HUES6 (cell line): ENCODE data around the gene B4GALNT4.

Source experiments
- H3K27ac ChIP-seq: 2 replicates; pipeline ENCODE4 v1.7.0; 2013; ENCODE audit warnings: low read depth, mild to moderate bottlenecking, low read length, inconsistent platforms
- H3K27me3 ChIP-seq: 2 replicates; pipeline ENCODE4 v1.6.1; 2013; ENCODE audit warnings: low read length; ENCODE audit not compliant: control insufficient read depth, insufficient read depth
- H3K36me3 ChIP-seq: 2 replicates; pipeline ENCODE4 v1.6.1; 2013; ENCODE audit warnings: low read length; ENCODE audit not compliant: control insufficient read depth, insufficient read depth
- H3K4me1 ChIP-seq: 2 replicates; pipeline ENCODE4 v1.6.1; 2013; ENCODE audit warnings: low read length; ENCODE audit not compliant: control insufficient read depth, insufficient read depth
- H3K4me3 ChIP-seq: 2 replicates; pipeline ENCODE4 v1.5.1; 2013; ENCODE audit warnings: low read depth, low read length
- H3K9ac ChIP-seq: one replicate; pipeline ENCODE4 v1.6.1; 2013; ENCODE audit warnings: mild to moderate bottlenecking, low read length
- H3K9me3 ChIP-seq: 2 replicates; pipeline ENCODE4 v1.6.1; 2013; ENCODE audit warnings: low read depth, low read length; ENCODE audit not compliant: control insufficient read depth, insufficient read depth

B4GALNT4 gene

DNA sequence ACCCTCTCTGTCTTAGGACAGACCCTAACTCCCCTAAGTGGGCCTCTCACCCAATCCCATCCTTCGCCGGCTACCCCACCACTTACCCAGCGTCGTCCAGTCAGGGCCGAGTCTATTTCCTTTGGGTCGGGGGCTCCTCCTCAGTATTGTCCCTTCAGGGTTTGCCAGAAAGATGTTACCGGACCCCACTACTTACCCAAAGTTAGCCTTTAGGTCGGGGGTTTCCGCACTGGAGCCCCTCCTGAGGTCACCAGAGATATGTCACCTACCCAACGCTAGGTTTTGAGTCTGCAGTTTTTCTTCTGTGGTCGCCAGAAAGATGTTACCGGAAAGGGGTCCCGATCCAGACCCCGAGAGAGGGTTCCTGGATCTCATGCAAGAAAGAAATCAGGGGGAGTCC is 17.9 kb upstream of the B4GALNT4 start:
- H3K27ac ChIP-seq = no peak overlapping the region
- no peaks in the 10 kb centered on the region for H3K27me3 ChIP-seq
- H3K9ac ChIP-seq = no peak overlapping the region
- H3K4me3 ChIP-seq = no peak overlapping the region
- H3K36me3 ChIP-seq = no peaks in the 10 kb centered on the region
- peaks cover 31% of the 10 kb centered on the region for H3K4me1 ChIP-seq
- peaks cover 1% of the 10 kb centered on the region; the same call in 1 of the 2 replicates for H3K9me3 ChIP-seq

DNA sequence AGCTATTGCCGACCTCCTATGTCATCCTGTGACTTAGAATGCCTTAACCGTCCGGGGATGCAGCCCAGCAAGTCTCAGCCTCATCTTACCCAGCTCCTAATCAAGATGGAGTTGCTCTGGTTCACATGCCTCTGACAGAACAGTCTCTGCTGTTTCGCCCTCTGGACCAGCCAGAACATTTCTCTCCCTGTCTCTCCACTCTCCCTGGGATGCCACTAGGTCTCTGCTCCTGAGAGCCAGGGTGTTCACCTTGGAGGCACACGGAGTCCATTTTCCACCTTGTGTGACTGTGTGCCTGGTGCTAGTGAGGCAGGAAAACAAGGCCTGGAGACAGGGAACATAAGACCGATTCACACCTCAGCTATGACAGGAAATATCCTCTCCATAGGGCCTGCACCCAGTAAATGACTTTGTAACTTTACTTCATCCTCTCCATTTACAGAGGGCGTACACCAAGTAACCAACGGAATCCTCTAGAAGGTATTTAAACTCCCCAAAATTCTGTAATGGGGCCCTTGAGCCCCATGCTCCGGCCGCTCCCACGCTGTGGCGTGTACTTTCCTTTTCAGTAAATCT is 16.8 kb upstream of the B4GALNT4 start:
- H3K9me3 ChIP-seq = peaks cover 11% of the 10 kb centered on the region; the same call in 1 of the 2 replicates
- H3K9ac ChIP-seq = no peak overlapping the region
- no peak overlapping the region for H3K4me3 ChIP-seq
- H3K4me1 ChIP-seq = peaks cover 31% of the 10 kb centered on the region
- no peaks in the 10 kb centered on the region for H3K27me3 ChIP-seq
- no peak overlapping the region for H3K27ac ChIP-seq
- H3K36me3 ChIP-seq = no peaks in the 10 kb centered on the region

DNA sequence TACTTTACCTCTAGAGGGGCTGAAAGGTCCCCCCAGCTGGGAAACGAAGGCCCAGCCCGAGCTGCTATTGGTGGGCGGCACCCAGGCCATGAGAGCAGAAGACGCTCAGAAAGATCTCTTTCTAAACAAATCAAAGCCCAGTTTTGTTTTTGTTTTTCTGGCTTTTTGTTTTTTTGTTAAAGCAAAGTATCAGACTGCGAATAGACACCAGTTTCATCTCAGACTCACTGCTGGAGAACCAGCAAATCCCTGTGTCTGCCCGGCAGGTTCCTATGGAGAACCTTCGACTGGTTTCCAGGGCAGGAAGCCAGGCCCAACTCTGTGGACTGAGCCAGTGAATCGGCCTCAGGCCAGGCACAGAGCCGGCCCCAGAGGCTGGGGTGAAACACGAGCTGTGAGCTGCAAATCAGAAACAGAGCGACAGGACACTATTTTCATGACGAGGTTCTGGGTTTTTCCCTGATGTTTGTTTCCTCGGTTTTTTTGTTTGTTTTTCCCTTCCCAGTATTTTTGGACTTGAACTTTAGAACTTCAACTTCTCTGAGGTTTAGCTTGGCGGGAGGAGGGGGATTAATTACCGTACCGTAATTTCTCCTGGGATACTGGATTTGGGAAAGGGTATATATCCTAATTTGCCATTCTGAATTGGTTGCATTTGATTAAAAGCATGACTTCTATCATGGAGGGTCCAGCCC is 16.0 kb upstream of the B4GALNT4 start:
- Histone ChIP-seq H3K36me3 (no peaks in the 10 kb centered on the region), H3K9me3 (peaks cover 11% of the 10 kb centered on the region; the same call in 1 of the 2 replicates), H3K4me3 (no peak overlapping the region), H3K9ac (no peak overlapping the region), H3K27ac (no peak overlapping the region; the same call in 1 of the 2 replicates), H3K4me1 (peaks cover 31% of the 10 kb centered on the region), H3K27me3 (no peaks in the 10 kb centered on the region)

DNA sequence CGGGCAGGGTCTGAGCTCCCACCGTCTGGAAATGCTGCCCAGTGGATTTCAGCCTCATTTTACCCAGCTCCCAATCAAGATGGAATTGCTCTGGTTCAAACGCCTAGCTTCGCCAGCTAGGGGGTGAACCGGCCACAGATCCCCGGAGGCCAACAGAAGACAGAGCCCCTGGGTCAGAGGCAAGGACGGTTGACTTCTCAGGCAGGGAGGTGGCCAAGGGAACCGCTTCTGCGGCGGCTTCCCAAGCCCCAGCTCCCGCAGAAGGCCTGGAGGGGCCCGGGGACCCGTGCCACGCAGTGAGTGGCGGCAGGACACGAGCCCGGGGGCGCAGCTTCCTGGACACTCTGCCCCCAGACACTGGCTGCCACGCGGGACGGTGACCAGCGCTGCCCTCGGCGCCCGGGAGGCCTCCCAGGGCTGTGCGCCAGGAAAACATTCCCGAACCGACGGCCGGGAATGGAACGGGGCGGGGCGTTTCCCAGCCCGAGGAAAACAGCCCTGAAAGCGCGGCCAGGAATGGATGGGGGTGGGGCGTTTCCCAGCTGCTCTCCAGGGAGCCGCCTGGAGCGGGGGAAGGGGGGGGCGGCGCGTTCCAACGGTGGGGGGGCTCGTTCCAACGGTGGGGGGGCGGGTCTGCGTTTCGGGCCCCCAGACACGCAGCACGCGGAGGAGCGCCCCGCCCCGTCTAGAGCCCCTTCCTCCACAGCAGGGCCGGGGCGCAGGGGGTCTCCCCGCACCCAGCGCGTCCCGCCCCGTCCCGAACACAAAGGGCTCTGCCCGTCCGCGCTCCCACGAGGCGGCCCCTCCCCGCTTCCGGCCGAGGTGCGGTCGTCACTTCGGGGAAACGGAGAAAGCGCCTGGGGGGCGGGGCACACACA is 13.5 kb upstream of the B4GALNT4 start:
- H3K4me3 ChIP-seq = peak overlapping the region; percentile 57
- peak overlapping the region; percentile 98 for H3K9ac ChIP-seq
- H3K36me3 ChIP-seq = no peaks in the 10 kb centered on the region
- peak overlapping the region; percentile 100 for H3K27ac ChIP-seq
- H3K27me3 ChIP-seq = no peaks in the 10 kb centered on the region
- peaks cover 21% of the 10 kb centered on the region for H3K4me1 ChIP-seq
- H3K9me3 ChIP-seq = peaks cover 18% of the 10 kb centered on the region

DNA sequence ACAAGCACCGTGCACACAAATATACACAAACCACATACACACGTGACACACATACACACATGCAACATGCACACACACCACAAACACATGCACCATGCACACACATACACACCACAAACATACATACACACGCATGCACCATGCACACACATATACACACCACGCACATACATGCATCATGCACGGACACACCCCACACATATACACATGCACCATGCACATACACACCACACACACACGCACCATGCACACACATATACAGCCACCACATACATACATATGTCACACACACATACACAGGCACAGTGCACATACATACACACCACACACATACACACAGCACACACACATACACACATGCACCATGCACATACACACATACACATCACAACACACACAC is 12.7 kb upstream of the B4GALNT4 start:
- H3K9ac ChIP-seq = no peak overlapping the region
- H3K4me1 ChIP-seq = peaks cover 15% of the 10 kb centered on the region

DNA sequence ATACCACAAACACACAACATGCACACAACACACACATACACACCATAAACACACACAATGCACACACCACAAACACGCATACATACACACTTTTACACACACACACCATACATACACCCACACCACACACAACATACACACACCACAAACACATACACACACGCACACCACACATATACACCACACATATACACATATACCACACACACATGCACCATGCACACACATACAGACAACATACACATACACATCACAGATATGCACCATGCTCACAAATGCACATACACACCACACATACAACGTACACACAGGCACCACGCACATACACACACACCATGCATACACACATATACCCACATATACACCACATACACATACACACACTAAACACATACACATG is 11.7 kb upstream of the B4GALNT4 start:
- H3K9ac ChIP-seq = no peak overlapping the region
- no peaks in the 10 kb centered on the region for H3K27me3 ChIP-seq
- no peaks in the 10 kb centered on the region for H3K36me3 ChIP-seq
- peaks cover 22% of the 10 kb centered on the region for H3K9me3 ChIP-seq
- peaks cover 15% of the 10 kb centered on the region for H3K4me1 ChIP-seq
- no peak overlapping the region for H3K27ac ChIP-seq
- no peak overlapping the region for H3K4me3 ChIP-seq

More for the DNA sequence above, 12.7 kb upstream of the B4GALNT4 start:
- peaks cover 22% of the 10 kb centered on the region for H3K9me3 ChIP-seq
- no peaks in the 10 kb centered on the region for H3K36me3 ChIP-seq
- no peak overlapping the region for H3K4me3 ChIP-seq
- H3K27me3 ChIP-seq = no peaks in the 10 kb centered on the region
- no peak overlapping the region for H3K27ac ChIP-seq

DNA sequence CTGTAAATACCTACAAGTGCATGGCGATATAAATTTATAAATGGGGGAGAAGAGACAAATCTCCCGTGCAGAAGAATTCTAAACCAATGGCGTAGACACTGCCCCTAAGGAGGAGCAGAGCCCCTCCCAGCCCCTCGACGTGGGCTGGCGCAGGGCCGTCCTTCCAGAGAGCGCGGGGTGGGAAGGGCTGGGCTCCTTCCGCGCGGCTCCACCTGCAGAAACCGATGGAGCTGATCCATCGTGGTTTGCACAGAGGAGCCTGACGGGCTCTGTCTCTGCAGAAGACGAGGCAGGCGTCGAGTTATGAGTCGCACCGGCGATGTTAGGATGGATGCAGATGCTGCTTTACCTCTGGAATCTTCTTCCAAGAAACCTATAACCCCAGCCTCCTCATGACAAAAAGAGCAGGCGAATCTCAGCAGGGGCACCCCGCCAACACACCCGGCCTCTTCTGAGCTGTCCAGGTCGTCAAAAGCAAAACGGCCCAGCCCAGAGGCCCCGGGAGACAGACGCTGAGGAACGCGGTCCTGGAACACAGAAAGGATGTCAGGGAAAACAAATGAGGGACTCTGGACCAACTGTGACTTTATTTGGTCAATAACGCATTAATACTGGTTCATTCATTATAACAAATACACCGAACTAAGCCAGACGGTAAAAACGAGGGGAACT is 11.0 kb upstream of the B4GALNT4 start:
- H3K27ac ChIP-seq = no peak overlapping the region
- H3K4me3 ChIP-seq = no peak overlapping the region
- peaks cover 22% of the 10 kb centered on the region for H3K9me3 ChIP-seq
- H3K9ac ChIP-seq = no peak overlapping the region
- H3K27me3 ChIP-seq = no peaks in the 10 kb centered on the region
- peaks cover 15% of the 10 kb centered on the region for H3K4me1 ChIP-seq
- H3K36me3 ChIP-seq = no peaks in the 10 kb centered on the region

DNA sequence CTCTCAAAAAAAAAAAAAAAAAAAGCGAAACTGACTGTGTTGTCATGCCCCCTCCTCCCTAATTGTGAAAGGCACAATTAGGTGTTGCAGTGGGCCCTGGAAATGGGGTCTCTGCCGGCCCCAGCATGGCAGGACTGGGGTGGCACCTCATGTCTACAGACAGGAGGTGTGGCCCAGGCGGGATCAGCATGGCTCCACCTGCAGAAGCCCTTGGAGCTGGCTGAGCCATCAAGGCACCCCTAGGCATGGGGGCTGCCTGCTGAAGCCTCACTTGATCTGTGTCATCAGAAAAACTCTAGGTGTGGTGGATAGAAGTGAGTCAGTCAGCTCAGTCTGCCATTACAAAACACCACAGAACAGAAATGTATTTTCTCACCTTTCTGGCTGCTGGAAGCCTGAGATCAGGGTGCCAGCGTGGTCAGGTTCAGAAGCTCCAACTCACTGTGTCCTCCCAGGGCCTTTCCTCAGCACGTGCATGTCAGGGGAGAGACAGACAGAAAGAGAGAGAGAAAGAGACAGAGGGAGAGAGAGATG is 10.1 kb upstream of the B4GALNT4 start:
- Histone ChIP-seq H3K4me3 (no peak overlapping the region), H3K4me1 (peaks cover 11% of the 10 kb centered on the region), H3K9ac (no peak overlapping the region), H3K27me3 (no peaks in the 10 kb centered on the region), H3K27ac (no peak overlapping the region), H3K36me3 (no peaks in the 10 kb centered on the region), H3K9me3 (peaks cover 22% of the 10 kb centered on the region)

DNA sequence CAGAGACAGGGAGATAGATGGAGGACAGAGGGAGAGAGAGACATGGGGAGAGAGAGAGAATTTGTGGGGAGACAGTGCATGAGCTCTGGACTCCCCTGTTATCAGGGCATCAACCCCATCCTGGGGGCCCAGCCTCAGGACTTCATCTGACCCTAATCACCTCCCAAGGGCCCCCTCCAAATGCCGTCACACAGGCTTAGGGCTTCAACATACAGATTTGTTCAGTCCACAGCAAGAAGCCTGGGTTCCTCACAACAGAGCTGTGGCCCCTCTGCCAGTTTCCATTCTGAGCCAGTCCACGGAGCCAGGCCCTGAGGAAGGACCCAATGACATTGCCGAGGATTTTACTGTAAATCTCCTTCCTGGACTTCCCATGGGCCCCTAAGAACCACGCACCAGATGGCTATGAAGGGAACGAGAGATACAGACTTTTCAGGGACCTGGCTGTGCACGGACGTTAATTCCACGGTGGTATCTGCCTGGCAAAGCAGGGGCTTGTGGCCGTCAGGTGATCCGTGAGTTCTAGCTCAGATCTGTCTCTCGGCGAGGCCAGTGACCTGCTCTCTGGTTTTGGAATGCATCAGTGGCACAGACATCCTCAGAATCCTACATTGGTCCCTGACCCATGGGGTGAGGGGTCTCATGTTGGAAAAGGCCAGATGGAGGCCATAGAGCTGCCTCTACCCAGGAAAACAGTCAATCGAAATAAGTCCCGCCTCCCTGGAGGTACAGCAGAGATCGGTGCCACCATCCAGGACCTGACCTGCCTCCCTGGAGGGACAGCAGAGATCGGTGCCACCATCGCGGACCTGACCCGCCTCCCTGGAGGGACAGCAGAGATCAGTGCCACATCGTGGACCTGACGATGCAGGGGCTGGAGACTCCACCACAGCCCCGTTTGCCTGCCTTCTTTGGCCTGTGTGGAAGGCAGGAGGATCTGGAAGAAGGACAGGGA is 8.7 kb upstream of the B4GALNT4 start:
- H3K27ac ChIP-seq = no peak overlapping the region

More for the DNA sequence above, 8.7 kb upstream of the B4GALNT4 start:
- Histone ChIP-seq H3K27me3 (no peaks in the 10 kb centered on the region), H3K36me3 (no peaks in the 10 kb centered on the region), H3K9me3 (peaks cover 22% of the 10 kb centered on the region), H3K4me1 (peaks cover 5% of the 10 kb centered on the region), H3K9ac (no peak overlapping the region), H3K4me3 (no peak overlapping the region)
